ENCODE results near the gene FKBP15. TPM values are rescaled to one million over a fixed set of nuclear protein-coding genes. Genes with fewer than 3 reads are reported as not detected.

Gene FKBP15
- total and polyA plus RNA-seq, 2 donors (not counting 3 experiments of a cell fraction or from before 2014, with no cell fraction given): 16.8 to 26.8 TPM

DNA sequence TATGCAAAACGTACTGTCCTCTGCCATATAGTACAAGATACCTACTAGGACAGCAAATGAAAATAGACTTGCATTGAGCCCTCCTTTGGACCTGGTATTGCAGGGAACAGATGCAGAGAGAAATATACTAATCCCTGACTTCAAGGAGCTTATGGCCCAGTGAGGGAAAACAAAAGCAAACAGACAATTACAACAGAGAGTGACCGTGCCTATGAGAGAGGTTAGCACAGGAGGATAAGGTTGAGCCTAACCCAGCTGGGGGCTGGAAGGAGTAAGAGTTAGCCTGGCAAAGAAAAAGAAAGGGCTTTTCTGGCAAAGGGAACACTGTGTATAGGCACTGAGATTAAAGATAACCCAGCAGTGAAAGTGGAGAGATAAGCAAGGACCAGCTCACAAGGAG is 48.8 kb upstream of the FKBP15 start:
- Histone ChIP-seq H2AFZ (ENCODE audit: low read depth, low read length) (no peak overlapping the region), H3K4me2 (ENCODE audit: insufficient read depth, low read length) (no peak overlapping the region), H3K9me3 (replicated peaks; ENCODE audit: control insufficient read depth, insufficient read depth, low read length) (no peaks in the 10 kb centered on the region), H3K27ac (ENCODE audit: insufficient read depth, low read depth, low read length) (no peak overlapping the region), H3K4me3 (replicated peaks in 1 of 3; ENCODE audit: insufficient read depth in 1 of 3, low read depth in 1 of 3, low read length in 3 of 3) (no peak overlapping the region), H3K27me3 (ENCODE audit: control insufficient read depth in 2 of 2, insufficient read depth in 2 of 2, low read length in 2 of 2) (no peaks in the 10 kb centered on the region), H3K79me2 (ENCODE audit: control insufficient read depth, insufficient read depth, low read length) (peaks cover 6% of the 10 kb centered on the region), H3K36me3 (ENCODE audit: control insufficient read depth in 2 of 2, extremely low read depth in 1 of 2, insufficient read depth in 2 of 2, low read length in 2 of 2) (peaks cover 13 to 19% of the 10 kb centered on the region in 2 experiments), H3K4me1 (ENCODE audit: control insufficient read depth, extremely low read depth, insufficient read depth, low read length) (peaks cover 7% of the 10 kb centered on the region), H3K9ac (replicated peaks; ENCODE audit: extremely low read depth, insufficient read depth, low read length) (no peak overlapping the region), H4K20me1 (replicated peaks; ENCODE audit: control insufficient read depth, extremely low read depth, insufficient read depth, low read length) (no peaks in the 10 kb centered on the region), H3K9me1 (replicated peaks; ENCODE audit: control insufficient read depth, extremely low read depth, insufficient read depth, low read length) (no peaks in the 10 kb centered on the region)
- ChIA-PET POLR2A (no interaction called here), CTCF (interaction anchor here (1.0 kb wide), 1 partner anchor 13 kb away, joined by 3 read pairs; no protein-coding TSS in a partner anchor)
- intact Hi-C loops (cut with micrococcal nuclease) (no loop called here), dilution Hi-C loops (cut with MboI; ENCODE audit: extremely low pct_ligation_motif_present, low sequenced_read_pairs) (no loop called here)
- FAIRE-seq (no peak), DNase-seq (ENCODE audit: low read depth, low spot score) (no peak)
- TF ChIP-seq POLR2AphosphoS5 (IDR thresholded peaks at IDR 0.05; ENCODE audit: insufficient read depth, low read depth, low read length) (no peak), MYC (IDR thresholded peaks at IDR 0.05; ENCODE audit: low read depth, low read length) (no peak), POLR2A (IDR thresholded peaks at IDR 0.05; ENCODE audit: low read depth, low read length) (no peak), GATA2 (IDR thresholded peaks at IDR 0.05; ENCODE audit: insufficient read depth, insufficient read length, low read depth, low read length) (no peak), EZH2 (IDR thresholded peaks at IDR 0.05; ENCODE audit: borderline replicate concordance, low read depth, low read length, severe bottlenecking) (no peak), JUN (IDR thresholded peaks at IDR 0.05; ENCODE audit: borderline replicate concordance, insufficient read depth, insufficient read length, low read depth) (no peak), FOS (IDR thresholded peaks at IDR 0.05; ENCODE audit: borderline replicate concordance, insufficient read depth, low read length) (no peak)
- TF ChIP-seq, protein P1, sequence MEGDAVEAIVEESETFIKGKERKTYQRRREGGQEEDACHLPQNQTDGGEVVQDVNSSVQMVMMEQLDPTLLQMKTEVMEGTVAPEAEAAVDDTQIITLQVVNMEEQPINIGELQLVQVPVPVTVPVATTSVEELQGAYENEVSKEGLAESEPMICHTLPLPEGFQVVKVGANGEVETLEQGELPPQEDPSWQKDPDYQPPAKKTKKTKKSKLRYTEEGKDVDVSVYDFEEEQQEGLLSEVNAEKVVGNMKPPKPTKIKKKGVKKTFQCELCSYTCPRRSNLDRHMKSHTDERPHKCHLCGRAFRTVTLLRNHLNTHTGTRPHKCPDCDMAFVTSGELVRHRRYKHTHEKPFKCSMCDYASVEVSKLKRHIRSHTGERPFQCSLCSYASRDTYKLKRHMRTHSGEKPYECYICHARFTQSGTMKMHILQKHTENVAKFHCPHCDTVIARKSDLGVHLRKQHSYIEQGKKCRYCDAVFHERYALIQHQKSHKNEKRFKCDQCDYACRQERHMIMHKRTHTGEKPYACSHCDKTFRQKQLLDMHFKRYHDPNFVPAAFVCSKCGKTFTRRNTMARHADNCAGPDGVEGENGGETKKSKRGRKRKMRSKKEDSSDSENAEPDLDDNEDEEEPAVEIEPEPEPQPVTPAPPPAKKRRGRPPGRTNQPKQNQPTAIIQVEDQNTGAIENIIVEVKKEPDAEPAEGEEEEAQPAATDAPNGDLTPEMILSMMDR (IDR thresholded peaks at IDR 0.05; ENCODE audit: extremely low read depth in 1 of 2, insufficient read depth in 1 of 2, low read depth in 1 of 2, low read length in 2 of 2): no peak
- TF ChIP-seq, protein P2, sequence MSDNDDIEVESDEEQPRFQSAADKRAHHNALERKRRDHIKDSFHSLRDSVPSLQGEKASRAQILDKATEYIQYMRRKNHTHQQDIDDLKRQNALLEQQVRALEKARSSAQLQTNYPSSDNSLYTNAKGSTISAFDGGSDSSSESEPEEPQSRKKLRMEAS (IDR thresholded peaks at IDR 0.05; ENCODE audit: insufficient read depth, insufficient read length): no peak
- no TSS peak for BruUV-seq (replicated peaks)

Data from endothelial cell of umbilical vein (primary cell).